ENCODE measurements around the gene MYO10.

GRCh38 chr5:16883806-16884205 is 52.3 kb downstream of the MYO10 start:
- TF ChIP-seq POLR2A (IDR thresholded peaks at IDR 0.05; ENCODE audit: low read depth, low read length) (no peak), CTCF (IDR thresholded peaks at IDR 0.05; ENCODE audit: extremely low read depth in 1 of 2, insufficient read depth in 1 of 2, low read depth in 1 of 2, low read length in 2 of 2) (no peak), MAX (IDR thresholded peaks at IDR 0.05; ENCODE audit: insufficient read depth, insufficient read length) (no peak), JUN (IDR thresholded peaks at IDR 0.05; ENCODE audit: borderline replicate concordance, insufficient read depth, insufficient read length, low read depth) (no peak), MYC (IDR thresholded peaks at IDR 0.05; ENCODE audit: low read depth, low read length) (no peak), EZH2 (IDR thresholded peaks at IDR 0.05; ENCODE audit: borderline replicate concordance, low read depth, low read length, severe bottlenecking) (no peak), POLR2AphosphoS5 (IDR thresholded peaks at IDR 0.05; ENCODE audit: insufficient read depth, low read depth, low read length) (no peak), FOS (IDR thresholded peaks at IDR 0.05; ENCODE audit: borderline replicate concordance, insufficient read depth, low read length) (no peak)
